ENCODE measurements around the gene GPR37L1.

- TF ChIP-seq, protein P1, sequence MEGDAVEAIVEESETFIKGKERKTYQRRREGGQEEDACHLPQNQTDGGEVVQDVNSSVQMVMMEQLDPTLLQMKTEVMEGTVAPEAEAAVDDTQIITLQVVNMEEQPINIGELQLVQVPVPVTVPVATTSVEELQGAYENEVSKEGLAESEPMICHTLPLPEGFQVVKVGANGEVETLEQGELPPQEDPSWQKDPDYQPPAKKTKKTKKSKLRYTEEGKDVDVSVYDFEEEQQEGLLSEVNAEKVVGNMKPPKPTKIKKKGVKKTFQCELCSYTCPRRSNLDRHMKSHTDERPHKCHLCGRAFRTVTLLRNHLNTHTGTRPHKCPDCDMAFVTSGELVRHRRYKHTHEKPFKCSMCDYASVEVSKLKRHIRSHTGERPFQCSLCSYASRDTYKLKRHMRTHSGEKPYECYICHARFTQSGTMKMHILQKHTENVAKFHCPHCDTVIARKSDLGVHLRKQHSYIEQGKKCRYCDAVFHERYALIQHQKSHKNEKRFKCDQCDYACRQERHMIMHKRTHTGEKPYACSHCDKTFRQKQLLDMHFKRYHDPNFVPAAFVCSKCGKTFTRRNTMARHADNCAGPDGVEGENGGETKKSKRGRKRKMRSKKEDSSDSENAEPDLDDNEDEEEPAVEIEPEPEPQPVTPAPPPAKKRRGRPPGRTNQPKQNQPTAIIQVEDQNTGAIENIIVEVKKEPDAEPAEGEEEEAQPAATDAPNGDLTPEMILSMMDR (IDR thresholded peaks at IDR 0.05), result no peak
- TF ChIP-seq POLR2A (IDR thresholded peaks at IDR 0.05), result no peak
These were observed 40.9 kb downstream of the GPR37L1 start for GRCh38 chr1:202163281-202164270.

Measured in right lobe of liver (tissue), 4 donors.